ENCODE data around the gene MISP3.

DNA sequence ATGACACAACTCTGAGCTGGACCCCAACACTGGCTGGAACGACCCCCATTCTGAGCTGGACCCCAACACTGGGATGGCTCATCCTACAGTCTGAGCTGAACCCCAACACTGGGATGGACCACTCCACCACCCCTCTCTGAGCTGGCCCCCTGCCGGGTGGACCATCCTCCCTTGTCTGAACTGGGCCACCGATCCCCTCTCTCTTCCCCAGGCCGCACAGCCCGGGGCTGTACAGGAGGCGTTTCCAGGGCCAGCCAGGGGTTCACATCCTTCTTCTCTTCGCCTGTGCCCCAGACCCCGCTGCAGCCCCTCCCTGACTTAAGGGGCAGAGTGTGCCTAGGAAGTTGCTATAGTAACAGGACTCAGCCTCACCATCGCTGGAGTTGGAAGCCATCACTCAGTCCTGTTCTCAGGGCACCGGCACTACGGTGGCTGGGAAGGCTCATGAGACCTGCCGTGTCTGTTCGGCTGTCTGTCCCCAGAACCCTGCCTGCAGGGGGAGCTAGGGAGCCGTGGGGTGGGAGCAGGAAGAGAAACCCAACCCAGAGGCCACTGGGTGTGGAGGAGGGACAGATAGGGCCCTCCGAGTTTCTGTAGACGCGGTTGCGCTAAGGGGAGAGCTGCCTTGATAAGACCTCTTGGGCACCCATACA lies 41.3 kb downstream of the MISP3 start:
- no peak for TF ChIP-seq POLR2A (IDR thresholded peaks at IDR 0.05)
- no peak for TF ChIP-seq CTCF (IDR thresholded peaks at IDR 0.05)
- TF ChIP-seq EP300 (IDR thresholded peaks at IDR 0.05) = no peak
